Measurements from ENCODE around the gene SERPINA4. TPM values are rescaled to one million over a fixed set of nuclear protein-coding genes. Genes with fewer than 3 reads are reported as not detected.

The SERPINA4 gene
- total and polyA plus RNA-seq, 2 experiments from 2014 or later: not detected

GRCh38 chr14:94543449-94544124 is 17.7 kb upstream of the SERPINA4 start:
- DNase-seq (ENCODE audit: low read depth in 1 of 2, low spot score in 1 of 2): no peak
- Histone ChIP-seq H3K9me3 (ENCODE audit: low read depth) (no peaks in the 10 kb centered on the region), H3K36me3 (no peaks in the 10 kb centered on the region), H3K4me1 (ENCODE audit: low read depth) (no peaks in the 10 kb centered on the region), H3K4me3 (no peak overlapping the region), H3K27ac (no peak overlapping the region), H3K27me3 (no peaks in the 10 kb centered on the region)
- TF ChIP-seq, protein P1, sequence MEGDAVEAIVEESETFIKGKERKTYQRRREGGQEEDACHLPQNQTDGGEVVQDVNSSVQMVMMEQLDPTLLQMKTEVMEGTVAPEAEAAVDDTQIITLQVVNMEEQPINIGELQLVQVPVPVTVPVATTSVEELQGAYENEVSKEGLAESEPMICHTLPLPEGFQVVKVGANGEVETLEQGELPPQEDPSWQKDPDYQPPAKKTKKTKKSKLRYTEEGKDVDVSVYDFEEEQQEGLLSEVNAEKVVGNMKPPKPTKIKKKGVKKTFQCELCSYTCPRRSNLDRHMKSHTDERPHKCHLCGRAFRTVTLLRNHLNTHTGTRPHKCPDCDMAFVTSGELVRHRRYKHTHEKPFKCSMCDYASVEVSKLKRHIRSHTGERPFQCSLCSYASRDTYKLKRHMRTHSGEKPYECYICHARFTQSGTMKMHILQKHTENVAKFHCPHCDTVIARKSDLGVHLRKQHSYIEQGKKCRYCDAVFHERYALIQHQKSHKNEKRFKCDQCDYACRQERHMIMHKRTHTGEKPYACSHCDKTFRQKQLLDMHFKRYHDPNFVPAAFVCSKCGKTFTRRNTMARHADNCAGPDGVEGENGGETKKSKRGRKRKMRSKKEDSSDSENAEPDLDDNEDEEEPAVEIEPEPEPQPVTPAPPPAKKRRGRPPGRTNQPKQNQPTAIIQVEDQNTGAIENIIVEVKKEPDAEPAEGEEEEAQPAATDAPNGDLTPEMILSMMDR (IDR thresholded peaks at IDR 0.05; ENCODE audit: low read depth, low read length): no peak

DNA sequence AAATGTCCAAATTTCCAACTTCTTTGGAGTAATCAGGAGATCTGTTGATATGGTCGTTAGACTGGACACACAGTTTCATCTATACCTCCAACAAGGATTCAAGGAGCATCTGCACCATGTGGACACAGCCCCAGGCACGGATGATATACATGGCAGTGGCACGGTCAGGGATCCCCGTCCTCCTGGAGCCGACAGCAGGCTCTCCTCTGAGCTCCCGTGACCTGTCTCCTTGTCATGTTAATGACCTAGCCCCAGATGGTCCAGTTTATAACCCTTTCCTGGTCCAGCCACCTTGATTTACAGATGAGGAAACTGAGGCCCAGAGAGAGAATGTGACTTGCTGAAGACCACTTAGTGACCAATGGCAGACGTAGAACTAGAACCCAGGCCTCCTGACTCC is 16.5 kb upstream of the SERPINA4 start:
- H3K27ac ChIP-seq: no peak overlapping the region
- H3K27me3 ChIP-seq: no peaks in the 10 kb centered on the region
- no peaks in the 10 kb centered on the region for H3K36me3 ChIP-seq
- TF ChIP-seq, protein P1 (IDR thresholded peaks at IDR 0.05; ENCODE audit: low read depth, low read length): no peak
- no peak for DNase-seq (ENCODE audit: low read depth in 1 of 2, low spot score in 1 of 2)
- no peaks in the 10 kb centered on the region for H3K4me1 ChIP-seq (ENCODE audit: low read depth)
- H3K9me3 ChIP-seq (ENCODE audit: low read depth): no peaks in the 10 kb centered on the region
- H3K4me3 ChIP-seq: no peak overlapping the region

GRCh38 chr14:94545131-94545841 is 16.0 kb upstream of the SERPINA4 start:
- TF ChIP-seq, protein P1 (IDR thresholded peaks at IDR 0.05; ENCODE audit: low read depth, low read length): no peak
- Histone ChIP-seq H3K4me1 (ENCODE audit: low read depth) (no peaks in the 10 kb centered on the region), H3K27ac (no peak overlapping the region), H3K27me3 (no peaks in the 10 kb centered on the region), H3K36me3 (no peaks in the 10 kb centered on the region), H3K9me3 (ENCODE audit: low read depth) (no peaks in the 10 kb centered on the region), H3K4me3 (no peak overlapping the region)
- DNase-seq (ENCODE audit: low read depth in 1 of 2, low spot score in 1 of 2): peak in 1 of 2 donors; percentile 40

- Histone ChIP-seq H3K4me3 (no peak overlapping the region), H3K27ac (no peak overlapping the region), H3K36me3 (no peaks in the 10 kb centered on the region), H3K27me3 (no peaks in the 10 kb centered on the region), H3K9me3 (ENCODE audit: low read depth) (no peaks in the 10 kb centered on the region), H3K4me1 (ENCODE audit: low read depth) (no peaks in the 10 kb centered on the region)
- DNase-seq (ENCODE audit: low read depth in 1 of 2, low spot score in 1 of 2): no peak
- TF ChIP-seq, protein P1 (IDR thresholded peaks at IDR 0.05; ENCODE audit: low read depth, low read length): no peak
These were observed 14.0 kb upstream of the SERPINA4 start for GRCh38 chr14:94547151-94547680.

- no peak for DNase-seq (ENCODE audit: low read depth in 1 of 2, low spot score in 1 of 2)
- H3K9me3 ChIP-seq (ENCODE audit: low read depth): no peaks in the 10 kb centered on the region
- no peaks in the 10 kb centered on the region for H3K27me3 ChIP-seq
- H3K27ac ChIP-seq: no peak overlapping the region
- TF ChIP-seq, protein P1 (IDR thresholded peaks at IDR 0.05; ENCODE audit: low read depth, low read length): no peak
- no peaks in the 10 kb centered on the region for H3K4me1 ChIP-seq (ENCODE audit: low read depth)
- H3K4me3 ChIP-seq: no peak overlapping the region
- no peaks in the 10 kb centered on the region for H3K36me3 ChIP-seq
These were observed 13.5 kb upstream of the SERPINA4 start for GRCh38 chr14:94547726-94548125.
